GM23338 (cell line): Measurements from ENCODE around the gene LRRC10B.

ENCODE experiments used
- CREB1 ChIP-seq: fragments of 250-450 bp; sonication (Bioruptor Pico); IDR thresholded peaks from 2 replicates; pipeline ENCODE4 v1.5.0; 2020; ENCODE audit warnings: low read depth, mild to moderate bottlenecking, moderate library complexity
- JUNB ChIP-seq: IDR thresholded peaks from one replicate; pipeline ENCODE4 v1.6.1; 2016; ENCODE audit warnings: antibody characterized with exemption; ENCODE audit not compliant: unreplicated experiment
- TF ChIP-seq, protein P1 (sequence below), 2 experiments: fragments of 200-600 bp in 1 of 2; sonication (generic) in 1 of 2; conservative IDR thresholded peaks; 2 replicates each; pipeline versions ENCODE4 v1.5.1 to v1.6.1; 2016 to 2017; ENCODE audit warnings: antibody characterized with exemption in 2 of 2, low read depth in 2 of 2, mild to moderate bottlenecking in 2 of 2, moderate library complexity in 1 of 2

DNA sequence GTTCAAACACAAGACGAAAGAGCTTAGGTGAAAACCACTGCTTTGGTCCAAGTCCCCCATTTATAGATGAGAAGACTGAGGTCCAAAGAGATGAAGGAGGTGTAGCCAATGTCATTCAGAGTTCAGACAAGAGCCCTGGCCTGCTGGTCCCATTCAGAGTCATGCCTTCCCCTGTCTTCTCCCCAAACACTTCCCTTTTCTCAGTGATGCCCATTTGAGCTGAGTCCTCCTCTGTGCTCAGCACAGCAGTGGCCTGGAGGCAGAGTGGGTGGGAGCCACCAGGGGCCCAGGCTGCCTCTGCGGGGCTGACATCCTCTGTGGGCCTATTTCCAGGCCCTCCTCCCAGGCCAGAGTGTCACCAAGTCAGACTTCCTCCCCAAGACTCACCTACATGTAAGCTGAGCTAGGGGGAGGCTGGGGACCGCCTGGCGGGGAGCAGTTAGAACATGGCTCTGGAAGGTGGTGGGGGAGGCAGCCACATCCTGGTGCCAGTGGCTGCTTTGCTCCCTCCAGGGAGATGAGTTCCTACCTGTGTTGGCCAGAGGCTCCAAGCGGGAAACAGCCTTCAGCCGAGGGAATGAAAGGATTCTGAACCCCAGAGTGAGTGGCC is 22.4 kb upstream of the LRRC10B start:
- TF ChIP-seq CREB1 (CRISPR knock-in tag) (no peak), JUNB (no peak)
- TF ChIP-seq, protein P1, sequence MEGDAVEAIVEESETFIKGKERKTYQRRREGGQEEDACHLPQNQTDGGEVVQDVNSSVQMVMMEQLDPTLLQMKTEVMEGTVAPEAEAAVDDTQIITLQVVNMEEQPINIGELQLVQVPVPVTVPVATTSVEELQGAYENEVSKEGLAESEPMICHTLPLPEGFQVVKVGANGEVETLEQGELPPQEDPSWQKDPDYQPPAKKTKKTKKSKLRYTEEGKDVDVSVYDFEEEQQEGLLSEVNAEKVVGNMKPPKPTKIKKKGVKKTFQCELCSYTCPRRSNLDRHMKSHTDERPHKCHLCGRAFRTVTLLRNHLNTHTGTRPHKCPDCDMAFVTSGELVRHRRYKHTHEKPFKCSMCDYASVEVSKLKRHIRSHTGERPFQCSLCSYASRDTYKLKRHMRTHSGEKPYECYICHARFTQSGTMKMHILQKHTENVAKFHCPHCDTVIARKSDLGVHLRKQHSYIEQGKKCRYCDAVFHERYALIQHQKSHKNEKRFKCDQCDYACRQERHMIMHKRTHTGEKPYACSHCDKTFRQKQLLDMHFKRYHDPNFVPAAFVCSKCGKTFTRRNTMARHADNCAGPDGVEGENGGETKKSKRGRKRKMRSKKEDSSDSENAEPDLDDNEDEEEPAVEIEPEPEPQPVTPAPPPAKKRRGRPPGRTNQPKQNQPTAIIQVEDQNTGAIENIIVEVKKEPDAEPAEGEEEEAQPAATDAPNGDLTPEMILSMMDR (conservative IDR thresholded peaks at IDR 0.05; ENCODE audit: low read depth in 2 of 2), result no peak
